IPS-NIHi11 (cell line): ENCODE data around the gene ASCL5.
A peak's percentile ranks its signal among the peaks of the same experiment; 100 is the strongest.

Experiments
- DNase-seq: peaks from one replicate; pipeline ENCODE4 v3.0.0; 2012; ENCODE audit warnings: mixed read lengths, low spot score

The ASCL5 gene

DNA sequence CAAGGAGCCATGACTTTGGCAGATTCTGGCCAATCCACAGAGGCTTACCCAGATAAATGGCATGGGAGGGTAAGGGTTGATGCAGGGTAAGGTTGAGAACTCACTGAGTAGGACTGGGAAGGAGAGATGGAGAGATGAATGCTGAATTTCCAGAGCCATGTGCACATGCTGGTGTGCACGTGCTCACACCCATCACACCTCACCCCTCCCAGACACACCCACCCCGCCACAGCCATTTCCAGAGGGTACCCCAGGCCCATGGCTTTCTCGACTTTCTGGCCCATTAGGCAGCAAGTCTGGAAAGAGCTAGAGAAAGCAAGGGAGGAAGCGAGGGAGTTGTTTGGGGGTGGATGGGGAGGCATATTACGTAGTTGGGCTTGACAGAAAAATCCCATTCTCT, 16.4 kb downstream of the ASCL5 start:
- DNase-seq: no peak

DNA sequence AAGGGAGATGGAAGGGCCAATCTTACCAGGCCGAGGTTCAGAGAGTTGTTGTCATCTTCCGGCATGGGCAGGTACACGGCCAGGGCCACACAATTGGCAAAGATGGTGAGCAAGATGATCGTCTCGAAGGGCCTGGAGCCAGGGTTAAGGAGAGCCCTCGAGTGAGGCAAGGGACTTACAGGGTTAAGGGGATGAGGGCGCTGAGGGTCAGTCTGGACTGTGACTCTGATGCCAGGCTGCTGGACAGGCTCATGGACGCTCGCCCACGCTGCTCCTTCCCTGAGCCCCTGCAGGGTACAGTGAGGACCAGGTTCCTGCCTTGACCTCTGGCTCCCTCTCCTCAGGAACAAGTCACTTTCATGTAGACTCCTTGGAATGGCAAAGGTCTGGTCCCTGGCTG, 16.8 kb downstream of the ASCL5 start:
- DNase-seq: no peak

DNA sequence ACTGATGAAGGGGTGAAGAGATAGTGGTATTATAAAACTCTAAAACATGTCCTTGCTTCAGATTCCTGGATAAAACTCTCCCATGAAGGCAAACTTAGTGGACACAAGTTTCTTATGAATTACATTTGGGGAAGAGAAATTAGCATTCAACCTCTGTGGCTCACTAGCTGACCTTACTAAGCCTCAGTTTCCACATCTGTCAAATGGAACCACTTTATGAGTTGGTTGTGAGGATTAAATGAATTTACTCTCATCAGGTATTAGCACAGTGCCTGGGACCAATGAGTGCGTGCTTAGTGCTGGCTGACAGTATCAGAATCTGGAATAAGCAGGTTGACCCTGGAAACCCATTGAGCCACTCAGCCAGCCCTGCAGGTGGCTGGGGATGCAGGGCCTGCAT, 17.3 kb downstream of the ASCL5 start:
- no peak for DNase-seq

DNA sequence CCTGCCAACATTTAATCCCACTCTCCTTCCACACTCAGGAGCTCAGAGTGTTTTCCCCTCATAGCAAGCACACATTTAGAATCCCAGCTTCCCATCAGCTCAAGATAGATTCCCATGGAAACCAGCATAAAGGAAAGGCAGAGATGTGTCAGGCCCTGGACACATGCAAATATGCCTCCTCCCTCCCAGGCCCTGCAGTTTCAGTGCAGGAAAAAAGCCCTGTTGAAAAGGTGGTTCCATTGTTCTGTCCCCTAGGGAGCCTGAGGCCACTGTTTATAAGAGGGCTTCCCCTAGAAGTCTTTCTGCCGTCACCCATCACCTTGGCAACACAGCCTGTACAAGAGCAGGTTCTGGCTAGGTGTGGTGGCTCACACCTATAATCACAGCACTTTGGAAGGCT, 18.4 kb downstream of the ASCL5 start:
- peak; percentile 55 for DNase-seq

DNA sequence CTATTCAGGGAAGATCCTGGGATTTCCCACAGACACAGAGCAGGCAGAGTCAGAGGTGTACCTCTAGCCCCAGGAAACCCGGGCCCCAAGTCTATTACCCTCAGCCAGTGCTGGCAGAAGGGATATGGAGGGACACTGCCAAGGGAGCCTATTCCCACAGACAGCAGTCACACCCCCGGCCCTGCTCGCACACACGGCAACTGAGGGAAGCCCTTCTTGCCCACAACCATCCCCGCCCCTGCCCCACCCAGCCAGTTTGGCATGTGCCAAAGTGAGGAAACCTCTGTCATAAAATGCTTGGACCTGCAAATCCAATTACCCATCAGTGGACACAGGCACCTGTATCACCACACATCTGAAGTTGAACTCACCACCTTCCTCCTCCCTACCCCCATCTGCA, 21.3 kb downstream of the ASCL5 start:
- DNase-seq: no peak

DNA sequence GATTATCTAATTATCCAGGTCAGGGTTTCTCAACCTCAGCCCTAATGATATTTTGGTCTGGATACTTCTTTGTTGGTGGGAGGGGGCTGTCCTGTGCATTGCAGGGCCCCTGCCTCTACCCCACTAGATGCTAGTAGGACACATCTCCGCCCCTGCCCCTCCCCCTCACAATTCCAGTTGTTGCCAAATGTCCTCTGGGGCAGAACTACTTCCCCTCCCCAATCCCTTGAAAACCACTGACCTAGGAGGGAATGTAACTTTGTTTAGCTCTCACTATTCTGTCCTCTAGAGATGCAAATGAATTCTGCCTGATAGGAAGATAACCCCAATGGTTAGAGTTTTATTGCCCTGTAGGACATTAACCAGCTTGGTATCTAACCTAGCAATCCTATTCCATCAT, 22.8 kb downstream of the ASCL5 start:
- no peak for DNase-seq

DNA sequence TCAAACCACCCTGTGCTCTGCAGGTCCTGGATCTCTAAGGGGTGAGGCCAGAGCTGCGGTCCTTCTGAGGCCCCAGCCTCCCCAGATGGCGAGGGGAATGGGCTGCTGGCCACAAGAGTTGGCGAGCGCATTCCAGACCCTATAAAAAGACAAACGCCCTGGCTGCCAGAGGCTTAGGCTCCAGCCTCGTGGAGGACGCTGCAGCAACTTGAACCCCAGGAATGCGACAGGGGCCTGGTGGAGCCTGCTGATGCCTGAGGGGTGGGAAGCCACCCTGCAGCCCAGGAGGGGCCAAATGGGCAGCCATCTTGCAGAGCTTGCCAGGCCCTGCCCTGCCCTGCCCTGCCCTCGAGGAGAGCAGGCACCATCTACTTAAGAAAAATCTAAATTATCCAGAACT, 23.3 kb downstream of the ASCL5 start:
- DNase-seq: no peak

DNA sequence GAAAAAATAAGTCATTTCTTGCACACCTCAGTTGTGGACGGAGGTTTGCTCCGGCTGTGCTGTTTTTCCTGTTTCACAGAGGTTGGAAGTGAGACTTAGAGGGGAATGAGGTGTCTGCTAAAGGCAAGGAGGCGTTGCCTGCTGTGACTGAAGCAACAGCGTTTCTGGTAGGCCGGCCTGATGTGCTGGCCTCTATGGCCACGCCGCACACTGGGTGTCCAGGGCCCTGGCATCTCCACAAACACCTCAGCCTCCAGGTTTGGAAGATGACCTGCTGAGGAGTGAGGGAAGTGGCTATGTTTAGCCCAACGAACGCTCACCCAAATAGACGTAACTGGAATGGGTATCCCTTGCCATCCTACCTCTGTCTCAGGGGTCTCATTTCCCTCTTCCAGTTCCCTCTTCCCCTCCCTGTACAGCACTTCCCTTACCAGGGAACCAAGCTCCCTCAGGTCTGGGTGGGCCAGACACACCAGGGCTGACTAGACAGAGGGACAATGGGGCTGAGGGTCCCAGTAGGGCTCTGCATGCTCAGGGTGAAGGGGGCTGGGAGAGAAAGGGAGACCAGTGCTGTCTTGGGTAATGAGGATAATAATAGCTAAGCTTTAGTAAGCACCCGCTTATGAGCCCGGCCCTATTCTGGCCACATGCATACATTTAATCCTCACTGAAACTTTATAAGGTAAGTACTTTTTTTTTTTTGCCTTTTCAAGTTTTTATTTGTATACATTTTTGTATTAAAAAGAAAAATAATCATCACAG, 26.6 kb downstream of the ASCL5 start:
- DNase-seq: no peak

DNA sequence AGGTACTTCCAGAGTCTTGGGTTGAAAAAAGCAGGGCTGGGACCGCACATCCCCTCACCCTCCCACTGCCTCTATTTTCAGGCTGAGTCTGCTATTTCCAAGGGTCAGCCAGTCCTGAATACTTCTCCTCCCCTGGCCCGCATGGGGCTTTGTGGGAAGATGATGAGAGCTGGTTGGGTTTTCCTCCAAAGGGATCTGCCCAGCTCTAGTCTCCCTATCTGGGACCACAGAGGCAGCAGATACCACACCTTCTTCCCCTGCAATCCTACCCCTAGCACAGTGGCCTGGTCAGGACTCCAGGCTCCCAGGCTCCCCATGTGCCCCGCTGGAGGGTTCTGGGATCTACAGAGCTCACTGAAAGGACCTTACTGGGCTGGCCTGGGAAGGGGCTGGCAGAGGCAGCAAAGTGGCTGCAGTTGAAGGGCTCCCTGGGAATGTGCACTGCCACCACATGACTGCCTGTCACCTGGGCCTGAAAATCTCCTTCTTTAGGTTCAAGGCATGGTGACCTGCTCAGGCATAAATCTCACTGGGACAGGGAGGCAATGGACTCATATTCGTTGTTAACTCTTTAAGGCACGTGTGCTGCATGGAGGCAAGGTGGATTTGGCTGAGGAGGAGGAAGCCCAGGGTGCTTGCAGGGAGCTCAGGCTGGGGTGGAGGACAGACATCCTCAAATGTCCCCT, 27.8 kb downstream of the ASCL5 start:
- no peak for DNase-seq

DNA sequence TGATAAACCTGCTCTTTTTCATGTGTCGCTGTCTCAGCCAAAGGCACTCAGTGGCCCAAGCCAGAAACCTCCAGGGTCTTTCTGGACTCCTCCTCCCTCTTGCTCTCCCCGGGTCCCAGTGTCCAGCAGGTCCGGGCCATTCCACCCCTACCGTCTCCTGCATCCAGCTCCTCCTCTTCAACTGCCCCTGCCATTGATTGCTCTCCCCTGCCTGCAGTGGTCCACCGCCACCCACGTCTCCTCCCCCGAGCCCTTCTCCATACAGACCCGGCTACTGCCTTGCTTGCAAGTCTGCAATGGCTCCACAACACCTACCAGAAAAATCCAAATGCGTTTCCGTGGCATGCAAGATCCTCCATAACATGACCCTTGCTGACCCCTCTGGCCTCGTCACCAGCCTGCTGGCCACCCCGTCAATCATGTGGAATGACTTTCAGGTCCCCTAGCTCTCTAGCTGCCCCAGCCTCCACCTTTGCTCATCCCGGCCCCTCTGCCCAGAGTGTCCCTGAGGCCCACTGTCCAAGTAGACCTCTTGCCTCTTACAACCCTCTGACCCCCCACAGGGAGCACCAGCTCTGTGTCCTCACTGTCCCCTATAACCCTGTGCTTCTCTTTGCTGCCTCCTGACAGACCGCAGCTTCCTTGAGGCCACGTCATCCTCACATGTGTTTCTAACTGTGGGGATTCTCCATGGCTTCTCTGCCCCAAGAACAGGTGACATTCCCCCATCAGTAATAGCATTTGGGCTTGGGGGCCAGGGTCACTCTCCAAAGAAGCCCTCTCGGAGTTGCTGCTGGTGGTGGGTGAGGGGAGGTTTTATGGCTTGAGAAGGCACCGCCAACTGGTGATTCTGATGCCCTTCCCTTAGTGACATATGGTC, 29.8 kb downstream of the ASCL5 start:
- no peak for DNase-seq

DNA sequence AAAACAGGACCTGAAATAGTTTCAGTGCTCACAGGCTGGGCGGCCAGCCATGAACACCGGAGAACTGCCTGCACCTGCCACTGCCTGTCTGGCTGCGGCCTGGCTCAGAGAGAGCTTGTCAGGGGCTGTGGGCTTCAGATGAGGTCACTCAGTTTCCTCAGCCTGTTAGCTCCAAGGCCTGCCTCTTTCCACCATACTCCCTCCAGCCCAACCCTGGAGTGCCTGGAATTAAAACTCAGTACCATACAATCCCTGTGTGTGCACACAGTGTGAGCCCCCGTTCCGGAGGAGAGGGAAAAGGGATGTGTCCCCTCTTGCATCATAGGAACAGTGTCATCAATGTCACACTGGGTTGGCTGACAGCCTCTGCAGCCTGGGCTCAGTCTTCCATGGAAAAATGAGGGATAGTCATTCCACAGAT, 30.9 kb downstream of the ASCL5 start:
- no peak for DNase-seq

DNA sequence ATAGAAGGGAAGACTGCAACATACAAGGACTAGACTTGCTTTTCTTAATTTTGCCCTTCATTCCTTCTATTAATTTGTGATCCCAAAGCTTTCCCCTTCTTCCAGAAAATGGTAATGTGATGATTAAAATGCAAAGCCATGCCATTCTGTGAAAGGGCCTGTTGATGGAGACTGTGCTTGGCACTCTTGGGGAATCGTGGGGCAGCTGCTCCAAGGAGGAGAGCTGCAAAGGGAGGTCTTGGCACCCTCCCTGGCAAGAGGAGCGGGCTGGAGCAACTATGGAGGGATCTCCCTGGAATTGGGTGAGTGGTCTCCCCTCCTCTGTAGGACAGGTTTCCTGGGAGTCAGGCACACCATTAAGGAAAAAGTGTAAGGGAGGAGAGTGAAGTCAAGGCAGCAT, 31.4 kb downstream of the ASCL5 start:
- no peak for DNase-seq

DNA sequence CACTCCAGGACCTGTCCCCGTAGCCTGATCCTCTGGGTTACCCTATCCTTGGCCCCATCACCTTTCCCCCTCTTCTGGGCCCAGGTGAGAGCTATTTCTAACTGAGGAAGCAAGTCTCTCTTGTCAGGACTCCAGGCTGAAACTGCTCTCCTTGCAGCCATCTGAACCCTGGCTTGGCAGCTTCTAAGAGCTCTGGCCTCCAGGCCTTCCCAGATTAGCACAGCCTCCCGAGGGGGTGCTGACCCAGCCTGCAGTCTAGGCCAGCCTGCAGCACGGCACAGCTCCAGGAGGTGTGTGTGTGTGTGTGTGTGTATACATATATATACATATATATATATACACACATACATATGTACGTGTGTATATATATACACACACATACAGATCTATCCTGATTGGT, 32.2 kb downstream of the ASCL5 start:
- DNase-seq: no peak

DNA sequence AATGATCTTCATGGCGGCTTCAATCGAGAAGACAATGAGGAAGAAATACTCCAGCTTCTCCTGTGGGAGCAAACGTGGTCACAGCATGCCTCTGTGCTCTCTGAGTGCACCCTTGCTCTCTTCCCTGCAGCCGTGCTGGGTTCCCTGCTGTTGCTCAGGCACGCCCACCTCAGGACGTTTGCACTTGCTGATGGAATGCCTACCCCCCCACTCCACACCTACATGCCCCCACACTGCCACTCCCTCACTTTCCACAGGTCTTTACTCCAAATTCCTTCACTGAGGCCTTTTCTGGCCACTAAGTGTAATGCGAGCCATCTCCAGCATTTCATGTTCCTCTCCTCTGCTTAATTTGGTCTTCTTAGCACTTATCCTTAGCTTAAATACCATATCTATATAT, 33.0 kb downstream of the ASCL5 start:
- no peak for DNase-seq

DNA sequence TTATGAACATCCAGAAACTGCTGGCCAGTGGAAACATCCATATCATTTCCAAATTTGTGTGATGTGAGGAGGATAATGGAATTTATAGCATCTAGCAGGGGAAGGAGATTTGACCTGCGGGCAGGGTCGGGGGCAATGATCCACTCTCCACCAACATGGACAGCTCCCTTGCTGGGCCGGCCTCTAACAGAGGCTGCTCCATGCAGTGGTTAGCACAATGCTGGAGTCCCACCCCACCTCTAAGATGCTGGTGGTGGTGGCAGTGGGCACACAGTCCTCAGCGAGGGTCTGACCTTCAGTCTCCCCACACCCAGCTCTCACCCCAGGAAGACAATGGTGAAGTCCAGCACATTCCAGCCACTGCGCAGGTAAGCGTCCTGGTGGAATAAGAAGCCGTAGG, 33.4 kb downstream of the ASCL5 start:
- no peak for DNase-seq

DNA sequence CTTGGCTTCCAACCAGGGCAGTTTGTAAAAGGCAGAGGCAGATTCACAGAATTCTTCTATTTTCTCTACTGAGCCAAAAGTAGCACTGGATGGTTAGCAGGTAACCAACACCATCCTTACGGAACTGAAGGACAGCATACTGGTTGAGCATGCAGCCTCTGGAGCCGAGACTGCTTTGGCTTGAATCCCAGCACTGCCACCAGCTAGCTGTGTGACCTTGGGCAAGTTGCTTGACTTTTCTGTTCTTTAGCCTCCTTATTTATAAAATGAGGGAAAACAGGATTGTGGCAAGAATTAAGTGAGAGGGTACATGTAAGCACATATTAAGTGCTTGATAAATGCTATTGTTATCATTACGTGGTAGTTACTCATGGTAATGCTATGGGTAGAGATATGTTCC, 34.2 kb downstream of the ASCL5 start:
- DNase-seq: no peak

DNA sequence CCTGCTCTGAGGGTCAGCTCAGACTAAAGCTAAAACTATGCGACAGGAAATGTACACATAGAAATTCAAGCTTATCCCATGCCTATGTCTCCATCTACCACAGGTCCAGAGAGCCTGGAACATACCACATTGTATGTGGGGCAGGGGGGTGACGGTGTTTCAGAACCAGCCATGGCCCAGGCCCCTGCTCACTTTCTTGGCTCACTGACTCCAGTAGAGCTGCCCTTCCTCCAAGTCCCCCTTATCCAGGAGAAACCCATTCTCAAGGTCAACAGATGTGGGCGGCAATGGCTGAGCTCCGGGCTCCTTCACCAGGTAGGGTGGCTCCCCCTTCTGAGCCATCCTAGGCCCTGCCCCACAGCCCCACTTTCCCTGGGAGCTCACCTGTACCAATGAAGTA, 35.7 kb downstream of the ASCL5 start:
- no peak for DNase-seq

DNA sequence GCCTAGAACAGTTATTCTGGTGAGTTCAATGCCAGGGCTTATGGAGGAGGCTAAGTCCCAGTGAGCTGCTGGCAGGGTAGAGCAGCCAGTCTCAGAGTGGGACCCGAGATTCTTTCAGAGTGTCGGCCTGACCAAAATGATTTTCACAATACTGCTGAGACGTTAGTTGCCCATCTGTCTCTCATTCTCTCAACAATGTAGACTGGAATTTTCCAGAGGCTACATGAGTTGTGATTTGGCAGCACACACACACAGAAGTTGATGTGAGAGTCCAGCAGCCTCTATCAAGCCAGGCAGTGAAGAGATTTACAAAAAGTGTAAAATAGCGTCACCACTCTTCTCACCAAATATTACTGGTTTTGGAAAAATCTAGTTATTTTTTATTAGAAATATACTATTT, 36.4 kb downstream of the ASCL5 start:
- no peak for DNase-seq

DNA sequence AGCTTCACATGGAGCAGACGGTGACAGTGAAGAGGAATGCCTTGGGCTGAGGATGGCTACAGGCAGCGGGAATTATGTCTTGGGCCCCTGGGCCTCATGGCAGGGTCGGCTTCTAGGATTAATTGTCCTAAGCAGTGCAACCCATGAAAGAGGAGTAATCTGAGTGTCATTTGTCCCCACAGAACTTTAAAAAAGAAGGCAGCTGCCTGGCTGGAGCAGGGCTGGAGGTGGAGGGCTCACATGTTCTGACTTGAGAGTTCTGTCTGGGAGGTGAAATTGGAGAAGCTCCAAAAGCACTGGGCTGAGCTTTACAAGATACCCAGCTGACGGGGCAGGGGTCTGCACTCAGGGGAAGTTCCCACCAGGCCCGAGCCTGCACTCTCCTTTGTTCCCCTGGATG, 37.4 kb downstream of the ASCL5 start:
- DNase-seq: no peak

DNA sequence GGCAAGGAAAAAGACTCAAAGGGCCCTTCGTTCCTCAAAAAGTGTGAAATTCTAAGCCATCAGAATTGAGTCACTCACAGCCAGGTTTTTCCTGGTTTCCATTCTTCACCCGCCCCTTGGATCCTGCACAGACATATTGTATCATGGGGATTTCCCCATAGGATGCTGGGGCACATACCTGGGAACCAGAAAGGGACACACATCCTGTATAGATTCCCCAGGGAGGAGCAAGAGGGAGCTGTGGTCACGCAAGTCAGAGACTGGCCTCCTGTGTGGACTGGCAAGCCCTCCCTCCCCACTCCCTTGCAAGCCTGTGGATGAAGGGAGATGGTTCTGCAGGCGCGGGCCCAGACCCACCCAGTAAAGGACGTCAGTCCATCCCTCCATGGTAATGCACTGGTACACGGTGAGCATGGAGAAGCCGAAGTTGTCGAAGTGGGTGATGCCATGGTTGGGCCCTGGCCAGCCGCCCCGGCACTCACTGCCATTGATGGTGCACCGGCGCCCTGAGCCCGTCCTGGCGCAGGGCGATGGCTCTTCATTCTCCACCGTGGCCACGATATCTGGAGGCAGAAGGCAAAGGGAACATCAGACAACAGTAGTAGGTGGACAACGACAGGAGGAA, 38.0 kb downstream of the ASCL5 start:
- no peak for DNase-seq

DNA sequence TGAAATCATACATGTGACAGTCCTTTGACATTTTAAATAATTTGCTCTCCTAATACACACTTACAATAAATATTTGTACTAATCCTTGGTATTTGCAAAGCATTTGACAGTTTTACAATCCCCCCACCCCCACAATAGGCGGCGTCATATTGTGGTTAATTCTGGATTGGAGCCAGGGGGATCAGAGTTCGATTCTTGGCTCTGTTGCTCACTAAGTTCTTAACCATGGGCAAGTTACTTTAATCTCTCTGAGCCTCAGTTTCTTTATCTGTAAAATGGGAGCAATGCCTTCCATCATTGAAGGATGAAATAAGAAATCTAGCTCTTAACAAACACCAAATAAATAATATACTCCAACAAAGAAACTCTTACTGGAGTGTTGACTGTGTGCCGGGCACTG, 38.6 kb downstream of the ASCL5 start:
- DNase-seq: no peak

DNA sequence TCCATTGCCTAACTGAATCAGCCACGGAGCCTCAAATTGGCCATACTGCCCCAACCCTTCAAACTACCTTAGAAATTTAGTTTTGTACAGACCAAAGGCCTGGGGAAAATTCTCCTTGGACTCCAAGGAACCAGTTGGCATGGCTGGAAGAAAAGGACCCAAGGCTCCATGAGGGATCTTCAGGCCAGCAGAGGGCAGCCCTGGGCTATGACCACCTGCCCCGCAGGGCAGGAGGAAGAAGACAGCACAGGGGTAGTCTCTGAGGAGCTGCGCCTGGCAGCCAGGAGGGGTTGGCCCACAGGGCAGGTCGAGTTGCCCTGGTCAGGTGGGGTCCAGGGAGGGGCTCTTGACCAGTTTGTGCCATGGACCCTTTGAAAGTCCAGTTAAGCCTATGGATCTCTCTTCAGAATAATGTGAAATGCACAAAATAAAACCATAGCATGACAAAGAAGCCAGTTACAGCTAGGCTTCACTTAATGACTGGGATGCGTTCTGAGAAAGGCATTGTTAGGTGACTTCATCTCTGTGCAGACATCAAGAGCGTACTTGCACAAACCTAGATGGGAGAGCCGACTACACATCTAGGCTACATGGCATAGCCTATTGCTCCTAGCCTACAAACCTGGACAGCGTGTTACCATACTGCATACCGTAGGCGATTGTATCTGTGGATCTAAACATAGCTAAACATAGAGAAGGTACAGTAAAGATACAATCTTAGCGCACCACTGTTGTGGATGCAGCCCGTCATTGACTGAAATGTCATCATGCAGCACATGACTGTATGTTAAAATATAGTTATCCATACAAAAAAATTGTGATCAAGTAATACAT, 40.9 kb downstream of the ASCL5 start:
- peak; percentile 93 for DNase-seq
